Adrenal gland (tissue), 12 donors: ENCODE data around the gene WNT3. TPM values are rescaled to one million over a fixed set of nuclear protein-coding genes. Genes with fewer than 3 reads are reported as not detected.
"Not testable (repeated sequence)": the region's sequence is repeated elsewhere in the genome, so short reads cannot be mapped to it uniquely, and the experiment has no call there.

Experiments used
- DNase-seq, 7 donors: peaks; one replicate each; pipeline ENCODE4 v3.0.0-alpha.2; 2019 to 2020
- H3K27ac ChIP-seq, 5 donors: fragments of 200-600 bp; sonication (generic) in 4 of 5; 1 replicate in 3 of 5; 2 replicates in 2 of 5; pipeline versions ENCODE4 v1.5.1 to v1.8.0; 2016 to 2020; ENCODE audit warnings: mild to moderate bottlenecking in 1 of 5
- H3K27me3 ChIP-seq: fragments of 200-600 bp; 2 replicates; pipeline ENCODE4 v1.8.0; 2021
- H3K36me3 ChIP-seq, 2 donors: fragments of 200-600 bp; replicated peaks in 1 of 2; 1 replicate in 1 of 2; 2 replicates in 1 of 2; pipeline versions ENCODE4 v1.5.1 to v1.8.0; 2018 to 2022
- H3K4me1 ChIP-seq, 2 donors: fragments of 200-600 bp; replicated peaks in 1 of 2; 1 replicate in 1 of 2; 2 replicates in 1 of 2; pipeline versions ENCODE4 v1.5.1 to v1.8.0; 2018 to 2021
- H3K4me3 ChIP-seq, 4 donors: fragments of 200-600 bp; sonication (generic) in 3 of 4; one replicate each; pipeline ENCODE4 v1.5.1; 2016 to 2018
- H3K9me3 ChIP-seq, 3 donors: fragments of 200-600 bp; sonication (generic) in 1 of 3; replicated peaks in 1 of 3; 1 replicate in 2 of 3; 2 replicates in 1 of 3; pipeline versions ENCODE4 v1.5.1 to v1.8.0; 2016 to 2021
- CTCF ChIP-seq, 6 experiments: fragments of 450-650 bp in 4 of 6; fragments of 200-600 bp in 2 of 6; sonication (generic) in 1 of 6; IDR thresholded peaks; 1 replicate in 5 of 6; 2 replicates in 1 of 6; pipeline versions ENCODE4 v1.5.1 to v1.8.0; 2016 to 2021; ENCODE audit warnings: antibody characterized with exemption in 6 of 6, mild to moderate bottlenecking in 2 of 6, moderate library complexity in 1 of 6
- POLR2A ChIP-seq, 2 donors: fragments of 450-650 bp; IDR thresholded peaks; one replicate each; pipeline ENCODE4 v1.6.1; 2017; ENCODE audit warnings: antibody characterized with exemption in 2 of 2, mild to moderate bottlenecking in 2 of 2, moderate library complexity in 1 of 2
- WGBS, 4 donors: extraction: QIAGEN DNeasy Blood & Tissue Kit in 2 of 4; methylation state at CpG; one replicate each; pipeline versions ENCODE4 v1.1.5 to v1.1.7; 2013 to 2017; 5-methylcytosine and 5-hydroxymethylcytosine counted together
- intact Hi-C, 2 donors: fragments of 100-400 bp; cut with DNase I; formaldehyde crosslinking; loops; one replicate each; pipeline versions ENCODE4 v1.14.1 to v1.15.0; 2022 to 2023
- polyA plus RNA-seq, 3 donors: library from polyadenylated mRNA; stranded (reverse); fragments of 200-250 nt in 2 of 3; fragments of 350-450 nt in 1 of 3; fragmentation: Illumina TruSeq in 1 of 3; extraction: RNeasy Lipid Tissue Mini Kit (QIAGEN cat#74804) in 1 of 3; gene quantifications; one replicate each; pipeline ENCODE4 v1.2.3, GENCODE V29; 2013 to 2014
- total RNA-seq, 9 donors: library from RNA; depleted of rRNA in 4 of 9; stranded (reverse); fragments of >200 nt in 4 of 9; fragments of 120-200 nt in 1 of 9; fragmentation: NEBNext Ultra II Directional in 1 of 9; extraction: Animal tissue kit (Norgen Biotek cat#: 25700) in 1 of 9; gene quantifications; one replicate each; pipeline versions ENCODE4 v1.1.0 to v1.2.4, GENCODE V29; 2013 to 2023
- donor health status: healthy with polysubstance abuse.
- donor health status: Bipolar disorder and iron deficiency.
- donor health status: DM: yes; HTN: yes; CAD: no.
- donor health status: DM: no; HTN: no; CAD: no.
- donor health status: DM: no; HTN: no; CAD: no.
- donor health status: DM: yes; HTN: yes; CAD: no.

WNT3 gene
- total and polyA plus RNA-seq, 12 donors, result 0.16 to 1.1 (median 0.46) TPM; not detected in 2

DNA sequence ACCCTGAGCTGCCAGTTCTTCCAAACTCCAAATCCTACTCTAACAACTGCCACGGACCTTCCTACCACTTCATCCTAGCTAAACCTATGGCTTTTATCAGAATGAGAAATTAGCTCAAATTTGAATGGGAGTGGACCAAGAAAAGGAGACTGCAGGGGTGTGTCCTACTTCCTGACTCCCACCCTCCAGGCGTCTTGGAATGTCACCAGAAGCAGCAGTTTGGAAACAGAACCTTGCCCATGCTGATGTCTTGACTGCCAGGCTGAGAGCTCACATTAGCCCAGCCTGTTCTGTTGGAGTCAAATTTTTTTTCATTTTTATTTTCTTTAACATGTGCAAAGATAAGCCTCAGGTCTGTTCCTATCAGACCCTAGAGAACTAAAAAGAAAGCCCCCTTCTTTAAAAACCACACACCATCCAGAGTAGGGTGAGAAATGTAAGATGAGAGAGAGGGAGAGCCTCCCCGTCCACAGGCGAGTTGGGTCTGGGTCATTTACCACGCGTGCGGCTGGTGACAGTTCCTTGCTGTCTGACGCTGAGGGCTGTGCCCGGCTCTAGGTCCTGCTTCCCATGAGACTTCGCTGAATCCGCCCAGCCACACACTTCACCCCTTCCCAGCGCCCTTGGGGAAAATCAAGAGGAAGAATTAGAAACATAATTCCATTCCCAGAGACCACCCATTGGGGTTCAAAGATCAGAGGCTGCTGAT lies 54.3 kb downstream of the WNT3 start:
- peaks cover 2 to 5% of the 10 kb centered on the region in 2 donors for H3K4me1 ChIP-seq
- H3K27ac ChIP-seq, result no peak overlapping the region
- no peak overlapping the region for H3K4me3 ChIP-seq
- WGBS, 4 donors, result 87 to 95% (median 91%) methylated on average over 11 to 12 of the region's 12 CpGs
- intact Hi-C loops, result no loop called here
- peak in 2 of 7 donors; percentile 7 to 44 for DNase-seq
- H3K27me3 ChIP-seq, result no peaks in the 10 kb centered on the region
- H3K9me3 ChIP-seq, result no peaks in the 10 kb centered on the region
- peaks cover 0 to 7% of the 10 kb centered on the region in 2 donors for H3K36me3 ChIP-seq
- TF ChIP-seq POLR2A (IDR thresholded peaks at IDR 0.05), result no peak
- TF ChIP-seq CTCF (IDR thresholded peaks at IDR 0.05), result no peak

DNA sequence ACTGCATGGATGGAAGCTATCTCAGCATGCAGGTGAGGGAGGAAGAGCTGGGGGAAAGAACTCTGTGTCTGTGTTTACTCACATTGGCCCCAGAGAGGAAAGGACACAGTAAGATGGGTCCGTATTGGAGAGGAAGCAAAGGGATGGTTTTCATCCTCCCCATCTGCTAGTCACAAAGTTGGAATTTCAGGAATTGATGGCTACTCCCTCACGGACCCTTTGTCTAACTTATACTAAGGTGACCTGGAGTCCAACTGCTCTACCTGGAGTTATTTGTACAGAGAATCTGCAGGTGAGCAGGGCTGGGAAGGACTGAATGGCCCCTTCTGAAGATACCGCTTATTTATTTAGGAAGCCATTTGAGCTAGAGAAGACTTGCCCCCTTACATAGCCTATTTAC lies 55.1 kb downstream of the WNT3 start:
- 89 to 96% (median 93%) methylated on average over 3 of the region's 3 CpGs for whole genome bisulfite sequencing, 4 donors
- H3K4me3 ChIP-seq, result no peak overlapping the region
- intact Hi-C loops, result no loop called here
- H3K36me3 ChIP-seq, result peaks cover 0 to 8% of the 10 kb centered on the region in 2 donors
- H3K9me3 ChIP-seq, result no peaks in the 10 kb centered on the region
- H3K4me1 ChIP-seq, result peaks cover 2 to 5% of the 10 kb centered on the region in 2 donors
- H3K27ac ChIP-seq, result no peak overlapping the region
- DNase-seq, result peak in 1 of 7 donors; percentile 2
- TF ChIP-seq CTCF (IDR thresholded peaks at IDR 0.05), result no peak
- no peak for TF ChIP-seq POLR2A (IDR thresholded peaks at IDR 0.05)
- no peaks in the 10 kb centered on the region for H3K27me3 ChIP-seq

GRCh38 chr17:46759141-46759540 lies 59.4 kb downstream of the WNT3 start:
- WGBS, 4 donors, result 94 to 96% (median 96%) methylated on average over 9 of the region's 9 CpGs
- no peak for TF ChIP-seq POLR2A (IDR thresholded peaks at IDR 0.05)
- no peak for DNase-seq
- Histone ChIP-seq H3K9me3 (no peaks in the 10 kb centered on the region), H3K4me1 (no peaks in the 10 kb centered on the region), H3K27me3 (no peaks in the 10 kb centered on the region), H3K4me3 (no peak overlapping the region), H3K36me3 (peaks cover 0 to 23% of the 10 kb centered on the region in 2 donors), H3K27ac (no peak overlapping the region)
- intact Hi-C loops, result no loop called here

GRCh38 chr17:46758614-46759013 lies 59.9 kb downstream of the WNT3 start:
- TF ChIP-seq CTCF (IDR thresholded peaks at IDR 0.05), result no peak
- TF ChIP-seq POLR2A (IDR thresholded peaks at IDR 0.05), result no peak
- 94 to 97% (median 94%) methylated on average over 5 of the region's 5 CpGs; no CpG with 5 or more reads in 1 of the 4 donors for WGBS, 4 donors
- DNase-seq, result no peak
- no peaks in the 10 kb centered on the region for H3K4me1 ChIP-seq
- no peak overlapping the region for H3K27ac ChIP-seq
- no peak overlapping the region for H3K4me3 ChIP-seq
- H3K27me3 ChIP-seq, result no peaks in the 10 kb centered on the region
- H3K36me3 ChIP-seq, result peaks cover 0 to 23% of the 10 kb centered on the region in 2 donors
- no peaks in the 10 kb centered on the region for H3K9me3 ChIP-seq
- intact Hi-C loops, result no loop called here

- H3K4me3 ChIP-seq, DNase-seq, H3K4me1 ChIP-seq, intact Hi-C loops, H3K9me3 ChIP-seq, H3K27me3 ChIP-seq, H3K27ac ChIP-seq: not testable (repeated sequence)
- WGBS, 4 donors, result 91 to 97% (median 93%) methylated on average over 4 of the region's 4 CpGs
- peaks cover 0 to 25% of the 10 kb centered on the region in 2 donors for H3K36me3 ChIP-seq
Measured at GRCh38 chr17:46757588-46757987, 60.9 kb downstream of the WNT3 start.
